Sigmoid colon (tissue), 7 donors: ENCODE results near the gene RANBP17. TPM values are rescaled to one million over a fixed set of nuclear protein-coding genes. Genes with fewer than 3 reads are reported as not detected.

Source experiments
- DNase-seq: peaks from one replicate; pipeline ENCODE4 v3.0.0-alpha.2; 2019
- H3K27ac ChIP-seq, 4 donors: fragments of 200-600 bp; sonication (generic); one replicate each; pipeline ENCODE4 v1.5.1; 2016 to 2019; ENCODE audit warnings: mild to moderate bottlenecking in 1 of 4
- H3K27me3 ChIP-seq, 3 donors: fragments of 200-600 bp; sonication (generic); one replicate each; pipeline ENCODE4 v1.5.1; 2019; ENCODE audit warnings: mild to moderate bottlenecking in 1 of 3
- H3K36me3 ChIP-seq, 4 donors: fragments of 200-600 bp; sonication (generic); one replicate each; pipeline ENCODE4 v1.5.1; 2016 to 2019
- H3K4me1 ChIP-seq, 4 donors: fragments of 200-600 bp; sonication (generic); one replicate each; pipeline ENCODE4 v1.5.1; 2017 to 2019
- H3K4me3 ChIP-seq, 4 donors: fragments of 200-600 bp; sonication (generic); one replicate each; pipeline ENCODE4 v1.5.1; 2017 to 2019; ENCODE audit warnings: mild to moderate bottlenecking in 2 of 4, moderate library complexity in 1 of 4
- H3K9me3 ChIP-seq, 4 donors: fragments of 200-600 bp in 3 of 4; sonication (generic) in 3 of 4; one replicate each; pipeline versions ENCODE4 v1.5.1 to v1.6.1; 2013 to 2019
- EP300 ChIP-seq, 4 donors: sonication (generic); formaldehyde crosslinking; IDR thresholded peaks; one replicate each; pipeline ENCODE4 v1.6.1; 2017; ENCODE audit warnings: antibody characterized with exemption in 4 of 4
- POLR2A ChIP-seq, 2 donors: fragments of 450-650 bp; IDR thresholded peaks; one replicate each; pipeline ENCODE4 v1.6.1; 2016; ENCODE audit warnings: antibody characterized with exemption in 2 of 2, mild to moderate bottlenecking in 2 of 2, moderate library complexity in 2 of 2
- POLR2AphosphoS5 ChIP-seq, 4 donors: sonication (generic); formaldehyde crosslinking; IDR thresholded peaks; one replicate each; pipeline ENCODE4 v1.6.1; 2017; ENCODE audit warnings: antibody characterized with exemption in 4 of 4
- WGBS, 2 donors: extraction: QIAGEN DNeasy Blood & Tissue Kit; methylation state at CpG; one replicate each; pipeline ENCODE4 v1.1.7; 2013; 5-methylcytosine and 5-hydroxymethylcytosine counted together
- intact Hi-C: fragments of 100-400 bp; cut with DNase I; formaldehyde crosslinking; loops from one replicate; pipeline ENCODE4 v1.15.1; 2023
- polyA plus RNA-seq, 3 donors: library from polyadenylated mRNA; stranded (reverse); fragments of 200-250 nt; gene quantifications; one replicate each; pipeline ENCODE4 v1.2.3, GENCODE V29; 2013
- total RNA-seq, 4 donors: library from RNA; depleted of rRNA; stranded (reverse); fragments of >200 nt; gene quantifications; one replicate each; pipeline ENCODE4 v1.1.0, GENCODE V29; 2016
- TF ChIP-seq, protein P1 (sequence below), 4 experiments: fragments of 450-650 bp in 3 of 4; fragments of 200-600 bp in 1 of 4; IDR thresholded peaks; one replicate each; pipeline ENCODE4 v1.5.1; 2016 to 2019; ENCODE audit warnings: antibody characterized with exemption in 4 of 4, mild to moderate bottlenecking in 3 of 4, moderate library complexity in 2 of 4
- donor health status: healthy with polysubstance abuse.
- donor health status: Bipolar disorder and iron deficiency.
- donor health status: healthy.

Gene RANBP17
- total and polyA plus RNA-seq, 7 donors = 0.23 to 25.8 (median 11.4) TPM

DNA sequence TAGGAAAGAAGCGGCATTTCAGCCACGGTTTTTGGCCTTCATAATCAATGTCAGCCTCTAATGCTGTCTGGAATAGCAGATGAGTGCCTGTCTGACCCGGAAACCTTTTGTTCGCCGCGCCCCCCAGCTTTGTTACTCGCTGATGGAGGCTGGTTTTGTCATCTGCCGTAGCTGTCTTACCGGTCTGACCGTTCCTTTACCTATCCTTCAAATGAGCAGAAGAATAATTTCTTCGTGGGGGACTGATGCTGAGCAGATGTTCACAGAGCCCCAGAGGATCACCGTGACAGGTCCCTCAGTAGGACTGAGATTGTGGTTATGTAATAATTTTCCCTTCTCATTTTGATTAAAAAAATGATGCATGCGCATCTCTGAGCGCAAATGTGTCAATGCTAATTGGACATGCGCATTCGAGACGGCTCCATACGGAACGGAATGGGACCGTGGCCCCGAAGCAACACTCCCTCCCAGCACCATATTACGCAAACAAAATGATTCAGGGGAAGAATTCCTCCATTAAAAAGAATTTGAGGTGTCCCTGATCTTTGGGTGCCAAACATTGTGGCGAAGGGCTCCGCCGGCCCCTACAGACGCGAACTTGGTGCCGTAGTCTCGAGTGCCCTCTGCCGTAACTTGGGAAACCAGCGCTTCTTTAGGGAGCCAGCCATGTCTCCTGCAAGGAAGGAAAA lies 474.8 kb downstream of the RANBP17 start:
- intact Hi-C loops = loop anchor here (5.0 kb wide), 1 partner anchor 129 kb away; no protein-coding TSS in a partner anchor
- H3K36me3 ChIP-seq = no peaks in the 10 kb centered on the region
- peaks cover 0 to 39% (median 0%) of the 10 kb centered on the region in 3 donors for H3K27me3 ChIP-seq
- peaks cover 0 to 8% (median 4%) of the 10 kb centered on the region in 4 donors for H3K4me1 ChIP-seq
- 5 to 11% methylated on average over 31 of the region's 31 CpGs for WGBS, 2 donors
- TF ChIP-seq EP300 (IDR thresholded peaks at IDR 0.05) = no peak
- TF ChIP-seq, protein P1, sequence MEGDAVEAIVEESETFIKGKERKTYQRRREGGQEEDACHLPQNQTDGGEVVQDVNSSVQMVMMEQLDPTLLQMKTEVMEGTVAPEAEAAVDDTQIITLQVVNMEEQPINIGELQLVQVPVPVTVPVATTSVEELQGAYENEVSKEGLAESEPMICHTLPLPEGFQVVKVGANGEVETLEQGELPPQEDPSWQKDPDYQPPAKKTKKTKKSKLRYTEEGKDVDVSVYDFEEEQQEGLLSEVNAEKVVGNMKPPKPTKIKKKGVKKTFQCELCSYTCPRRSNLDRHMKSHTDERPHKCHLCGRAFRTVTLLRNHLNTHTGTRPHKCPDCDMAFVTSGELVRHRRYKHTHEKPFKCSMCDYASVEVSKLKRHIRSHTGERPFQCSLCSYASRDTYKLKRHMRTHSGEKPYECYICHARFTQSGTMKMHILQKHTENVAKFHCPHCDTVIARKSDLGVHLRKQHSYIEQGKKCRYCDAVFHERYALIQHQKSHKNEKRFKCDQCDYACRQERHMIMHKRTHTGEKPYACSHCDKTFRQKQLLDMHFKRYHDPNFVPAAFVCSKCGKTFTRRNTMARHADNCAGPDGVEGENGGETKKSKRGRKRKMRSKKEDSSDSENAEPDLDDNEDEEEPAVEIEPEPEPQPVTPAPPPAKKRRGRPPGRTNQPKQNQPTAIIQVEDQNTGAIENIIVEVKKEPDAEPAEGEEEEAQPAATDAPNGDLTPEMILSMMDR (IDR thresholded peaks at IDR 0.05) = peak in 3 of 4 experiments; percentile 16 to 50 (median 20)
- no peaks in the 10 kb centered on the region for H3K9me3 ChIP-seq
- H3K27ac ChIP-seq = no peak overlapping the region
- H3K4me3 ChIP-seq = peak overlapping the region in 3 of 4 donors; percentile 23 to 40 (median 37)
- DNase-seq = no peak

DNA sequence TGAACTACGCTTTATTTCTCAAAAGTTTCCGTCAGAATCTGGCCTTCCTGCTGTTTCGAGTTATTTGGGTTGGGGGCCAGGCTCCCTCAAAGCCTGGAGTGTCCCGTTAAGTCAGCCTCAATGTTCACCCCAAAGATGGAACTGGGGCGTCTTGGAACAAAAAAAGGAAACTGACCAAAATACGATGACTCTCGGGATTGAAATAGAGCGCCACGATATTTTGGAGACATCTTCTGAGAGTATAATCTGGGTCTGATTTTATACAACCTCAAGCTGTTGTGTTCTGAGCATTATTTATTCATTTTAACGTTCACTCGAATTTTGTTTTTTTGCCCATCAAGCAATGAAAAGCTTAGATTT lies 475.4 kb downstream of the RANBP17 start:
- Histone ChIP-seq H3K9me3 (no peaks in the 10 kb centered on the region), H3K36me3 (no peaks in the 10 kb centered on the region), H3K27me3 (peaks cover 0 to 35% (median 0%) of the 10 kb centered on the region in 3 donors), H3K4me3 (peak overlapping the region in 3 of 4 donors; percentile 23 to 40 (median 37)), H3K4me1 (peaks cover 0 to 8% (median 4%) of the 10 kb centered on the region in 4 donors), H3K27ac (no peak overlapping the region)
- 33 to 34% methylated on average over 11 of the region's 11 CpGs for WGBS, 2 donors
- DNase-seq = no peak
- intact Hi-C loops = loop anchor here (5.0 kb wide), 1 partner anchor 130 kb away; no protein-coding TSS in a partner anchor
- TF ChIP-seq EP300 (IDR thresholded peaks at IDR 0.05) = no peak
- TF ChIP-seq, protein P1 (IDR thresholded peaks at IDR 0.05) = peak in 1 of 4 experiments; percentile 3

DNA sequence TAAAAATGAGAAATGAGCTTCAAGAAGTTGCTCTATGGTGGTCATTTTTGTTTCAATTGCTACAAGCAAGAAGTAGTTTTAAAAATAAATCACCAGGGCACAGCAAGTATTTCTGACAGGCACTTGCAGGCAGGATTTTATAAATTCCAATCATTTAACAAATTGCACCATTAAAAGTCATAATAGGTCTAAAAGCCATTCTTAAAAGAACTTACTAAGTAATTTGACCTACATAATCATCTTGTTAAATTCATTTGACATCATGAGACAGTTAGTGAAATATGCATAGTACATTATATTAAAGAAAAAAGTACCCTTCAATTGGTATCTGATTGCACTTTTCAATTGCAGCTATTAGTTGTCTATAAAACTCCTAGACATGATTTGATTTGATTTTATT lies 478.2 kb downstream of the RANBP17 start:
- Histone ChIP-seq H3K4me1 (peaks cover 0 to 8% (median 4%) of the 10 kb centered on the region in 4 donors), H3K4me3 (no peak overlapping the region), H3K27ac (no peak overlapping the region), H3K27me3 (peaks cover 0 to 27% (median 0%) of the 10 kb centered on the region in 3 donors), H3K36me3 (no peaks in the 10 kb centered on the region), H3K9me3 (no peaks in the 10 kb centered on the region)
- TF ChIP-seq EP300 (IDR thresholded peaks at IDR 0.05) = no peak
- TF ChIP-seq POLR2AphosphoS5 (IDR thresholded peaks at IDR 0.05) = no peak
- no peak for TF ChIP-seq POLR2A (IDR thresholded peaks at IDR 0.05)
- TF ChIP-seq, protein P1 (IDR thresholded peaks at IDR 0.05) = no peak
- intact Hi-C loops = loop anchor here (5.0 kb wide), 1 partner anchor 593 kb away; no protein-coding TSS in a partner anchor
- no peak for DNase-seq

DNA sequence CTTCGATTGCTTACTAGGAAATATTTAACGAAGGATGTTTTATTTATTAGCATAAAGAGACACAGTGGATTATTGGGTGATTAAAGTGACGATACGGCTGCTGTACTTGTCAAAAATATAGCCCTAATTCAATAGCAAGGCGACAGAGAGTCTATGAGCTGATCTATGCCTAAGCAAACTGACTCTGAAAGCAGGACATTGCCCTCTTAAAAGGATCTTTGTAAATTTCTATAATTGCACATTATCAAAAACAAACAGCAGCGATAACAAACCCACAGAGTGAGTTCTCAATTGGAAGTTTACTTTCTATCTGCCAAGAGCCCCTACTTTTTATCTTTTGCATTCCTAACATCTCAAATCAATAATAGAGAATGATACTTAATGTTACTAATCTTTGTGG lies 478.7 kb downstream of the RANBP17 start:
- intact Hi-C loops = loop anchor here (5.0 kb wide), 1 partner anchor 593 kb away; no protein-coding TSS in a partner anchor
- no peak overlapping the region for H3K27ac ChIP-seq
- 13 to 58% methylated on average over 6 of the region's 6 CpGs for WGBS, 2 donors
- peaks cover 0 to 8% (median 4%) of the 10 kb centered on the region in 4 donors for H3K4me1 ChIP-seq
- no peaks in the 10 kb centered on the region for H3K9me3 ChIP-seq
- H3K4me3 ChIP-seq = no peak overlapping the region
- no peak for TF ChIP-seq POLR2AphosphoS5 (IDR thresholded peaks at IDR 0.05)
- TF ChIP-seq POLR2A (IDR thresholded peaks at IDR 0.05) = no peak
- TF ChIP-seq, protein P1 (IDR thresholded peaks at IDR 0.05) = no peak
- H3K27me3 ChIP-seq = peaks cover 0 to 27% (median 0%) of the 10 kb centered on the region in 3 donors
- no peaks in the 10 kb centered on the region for H3K36me3 ChIP-seq
- DNase-seq = no peak
